WTC11 (cell line): ENCODE data around the gene ADAD1. TPM values are rescaled to one million over a fixed set of nuclear protein-coding genes. Genes with fewer than 3 reads are reported as not detected.
A peak's percentile ranks its signal among the peaks of the same experiment; 100 is the strongest.

ENCODE experiments used
- ATAC-seq: fragments of 200-7000 bp; cut with Tn5 transposase; 2 replicates; pipeline ENCODE4 v1.10.0; 2021; ENCODE audit warnings: mild to moderate bottlenecking, moderate library complexity
- CTCF ChIA-PET: fragments of 300-600 bp; sonication (Branson Sonifier 250); formaldehyde crosslinking; loops from one replicate; lab custom pipeline; 2021; ENCODE audit warnings: antibody characterized with exemption; lab: Charles Lee
- POLR2A ChIA-PET: fragments of 350-600 bp; sonication (Branson Sonifier 250); formaldehyde crosslinking; loops from one replicate; lab custom pipeline; 2021; ENCODE audit warnings: antibody characterized with exemption; lab: Charles Lee
- DNase-seq: peaks from one replicate; pipeline ENCODE4 v3.0.0; 2021; ENCODE audit warnings: low spot score
- H3K27ac Mint-ChIP-seq: 2 replicates; pipeline ENCODE4 v1.8.0; 2021; ENCODE audit warnings: mixed read lengths
- H3K27me3 Mint-ChIP-seq: 2 replicates; pipeline ENCODE4 v1.8.0; 2021; ENCODE audit warnings: low read depth, mild to moderate bottlenecking, moderate library complexity, mixed read lengths
- H3K36me3 Mint-ChIP-seq: 2 replicates; pipeline ENCODE4 v1.8.0; 2021; ENCODE audit warnings: mixed read lengths
- H3K4me1 Mint-ChIP-seq: 2 replicates; pipeline ENCODE4 v1.8.0; 2022; ENCODE audit warnings: mixed read lengths
- H3K4me3 Mint-ChIP-seq: 2 replicates; pipeline ENCODE4 v1.8.0; 2021; ENCODE audit warnings: mild to moderate bottlenecking, moderate library complexity, mixed read lengths
- H3K9me3 Mint-ChIP-seq: 2 replicates; pipeline ENCODE4 v1.8.0; 2021; ENCODE audit warnings: mixed read lengths
- ESRRA ChIP-seq: sonication (generic); formaldehyde crosslinking; IDR thresholded peaks from 2 replicates; pipeline ENCODE4 v1.8.1; 2022; ENCODE audit warnings: mild to moderate bottlenecking, missing genetic modification reagents, borderline replicate concordance
- ETV6 ChIP-seq: sonication (generic); formaldehyde crosslinking; IDR thresholded peaks from 2 replicates; pipeline ENCODE4 v1.8.1; 2022; ENCODE audit warnings: mild to moderate bottlenecking, missing genetic modification reagents
- FOXJ3 ChIP-seq: sonication (generic); formaldehyde crosslinking; IDR thresholded peaks from 2 replicates; pipeline ENCODE4 v1.9.0; 2021; ENCODE audit warnings: missing genetic modification reagents, mild to moderate bottlenecking, borderline replicate concordance
- FOXK1 ChIP-seq: sonication (generic); formaldehyde crosslinking; IDR thresholded peaks from 2 replicates; pipeline ENCODE4 v1.8.0; 2022; ENCODE audit warnings: mild to moderate bottlenecking, moderate library complexity, missing genetic modification reagents
- FOXP1 ChIP-seq: sonication (generic); formaldehyde crosslinking; IDR thresholded peaks from 2 replicates; pipeline ENCODE4 v1.8.0; 2022; ENCODE audit warnings: missing genetic modification reagents, mild to moderate bottlenecking, moderate library complexity, borderline replicate concordance
- GRHL2 ChIP-seq: fragments of 250-450 bp; sonication (Bioruptor Pico); IDR thresholded peaks from 2 replicates; pipeline ENCODE4 v1.8.0; 2022; ENCODE audit warnings: mild to moderate bottlenecking, moderate library complexity; ENCODE audit not compliant: insufficient replicate concordance, severe bottlenecking
- HMGA2 ChIP-seq: fragments of 250-450 bp; sonication (Bioruptor Pico); IDR thresholded peaks from 2 replicates; pipeline ENCODE4 v1.4.0; 2021; ENCODE audit warnings: mild to moderate bottlenecking, moderate library complexity
- JAZF1 ChIP-seq: fragments of 250-450 bp; sonication (Bioruptor Pico); IDR thresholded peaks from 2 replicates; pipeline ENCODE4 v1.9.0; 2021; ENCODE audit warnings: moderate library complexity, mild to moderate bottlenecking, inconsistent platforms
- JUN ChIP-seq: sonication (generic); formaldehyde crosslinking; IDR thresholded peaks from 2 replicates; pipeline ENCODE4 v1.8.0; 2023; ENCODE audit warnings: mild to moderate bottlenecking, missing genetic modification reagents
- NR3C1 ChIP-seq: sonication (generic); formaldehyde crosslinking; conservative IDR thresholded peaks from 2 replicates; pipeline ENCODE4 v1.8.1; 2023; ENCODE audit warnings: low read depth, mild to moderate bottlenecking, missing genetic modification reagents
- SMAD3 ChIP-seq: sonication (generic); formaldehyde crosslinking; IDR thresholded peaks from 2 replicates; pipeline ENCODE4 v1.8.0; 2022; ENCODE audit warnings: missing genetic modification reagents, mild to moderate bottlenecking, borderline replicate concordance
- SMAD4 ChIP-seq: sonication (generic); formaldehyde crosslinking; IDR thresholded peaks from 2 replicates; pipeline ENCODE4 v1.8.0; 2022; ENCODE audit warnings: mild to moderate bottlenecking, missing genetic modification reagents
- SOX15 ChIP-seq: fragments of 250-450 bp; sonication (Bioruptor Pico); IDR thresholded peaks from 2 replicates; pipeline ENCODE4 v1.9.0; 2021; ENCODE audit warnings: mild to moderate bottlenecking
- ZNF232 ChIP-seq: sonication (generic); formaldehyde crosslinking; IDR thresholded peaks from 2 replicates; pipeline ENCODE4 v1.8.0; 2022; ENCODE audit warnings: mild to moderate bottlenecking, missing genetic modification reagents
- ZNF317 ChIP-seq: sonication (generic); formaldehyde crosslinking; IDR thresholded peaks from 2 replicates; pipeline ENCODE4 v1.8.1; 2023; ENCODE audit warnings: low read depth, mild to moderate bottlenecking, moderate library complexity, missing genetic modification reagents, borderline replicate concordance
- ZNF396 ChIP-seq: fragments of 250-450 bp; sonication (Bioruptor Pico); IDR thresholded peaks from 2 replicates; pipeline ENCODE4 v1.8.0; 2021; ENCODE audit warnings: mild to moderate bottlenecking, moderate library complexity, borderline replicate concordance
- ZNF416 ChIP-seq: fragments of 250-450 bp; sonication (Bioruptor Pico); IDR thresholded peaks from 2 replicates; pipeline ENCODE4 v1.9.0; 2021; ENCODE audit warnings: mild to moderate bottlenecking, inconsistent platforms
- total RNA-seq: library from RNA; stranded (reverse); gene quantifications from 3 replicates; pipeline ENCODE4 v1.2.3, GENCODE V29; 2021
- TF ChIP-seq, protein P1 (sequence below): sonication (generic); formaldehyde crosslinking; IDR thresholded peaks from 2 replicates; pipeline ENCODE4 v1.8.1; 2023; ENCODE audit warnings: mild to moderate bottlenecking, missing genetic modification reagents
- TF ChIP-seq, protein P2 (sequence below): sonication (generic); formaldehyde crosslinking; IDR thresholded peaks from 2 replicates; pipeline ENCODE4 v1.8.1; 2022; ENCODE audit warnings: low read depth, missing genetic modification reagents, borderline replicate concordance
- TF ChIP-seq, protein P3 (sequence below): fragments of 250-450 bp; sonication (Bioruptor Pico); IDR thresholded peaks from 2 replicates; pipeline ENCODE4 v1.8.0; 2021; ENCODE audit warnings: mild to moderate bottlenecking
- TF ChIP-seq, protein P4 (sequence below): sonication (generic); formaldehyde crosslinking; IDR thresholded peaks from 2 replicates; pipeline ENCODE4 v1.8.1; 2023; ENCODE audit warnings: mild to moderate bottlenecking, missing genetic modification reagents, moderate library complexity
- TF ChIP-seq, protein P5 (sequence below): sonication (generic); formaldehyde crosslinking; IDR thresholded peaks from 2 replicates; pipeline ENCODE4 v1.8.0; 2022; ENCODE audit warnings: mild to moderate bottlenecking, missing genetic modification reagents
- TF ChIP-seq, protein P6 (sequence below): sonication (generic); formaldehyde crosslinking; conservative IDR thresholded peaks from 2 replicates; pipeline ENCODE4 v1.8.1; 2023; ENCODE audit warnings: mild to moderate bottlenecking, low read depth, missing genetic modification reagents, moderate library complexity

Gene ADAD1
- total RNA-seq, 1 experiment from 2014 or later = not detected

DNA sequence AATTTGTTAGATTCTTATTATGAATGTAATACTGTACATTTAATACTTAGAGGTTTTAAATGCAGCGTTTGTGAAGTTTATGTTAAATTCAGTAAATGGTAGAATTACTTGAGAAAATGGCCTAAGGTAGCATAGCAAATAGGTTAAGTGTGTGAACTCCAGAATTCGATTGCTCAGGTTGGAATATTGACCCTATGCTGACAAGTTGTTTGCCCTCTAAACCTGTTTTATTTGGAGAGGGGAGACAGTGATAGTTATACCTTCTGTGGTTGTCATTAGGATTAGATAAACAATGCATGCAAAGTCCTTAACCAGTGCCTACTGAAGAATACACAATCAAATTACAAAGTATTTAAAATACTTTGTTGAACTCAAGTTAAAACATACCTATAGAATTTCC, 5.4 kb downstream of the ADAD1 start:
- H3K4me1 Mint-ChIP-seq = no peaks in the 10 kb centered on the region
- CTCF ChIA-PET = no interaction called here
- no peak for ATAC-seq

DNA sequence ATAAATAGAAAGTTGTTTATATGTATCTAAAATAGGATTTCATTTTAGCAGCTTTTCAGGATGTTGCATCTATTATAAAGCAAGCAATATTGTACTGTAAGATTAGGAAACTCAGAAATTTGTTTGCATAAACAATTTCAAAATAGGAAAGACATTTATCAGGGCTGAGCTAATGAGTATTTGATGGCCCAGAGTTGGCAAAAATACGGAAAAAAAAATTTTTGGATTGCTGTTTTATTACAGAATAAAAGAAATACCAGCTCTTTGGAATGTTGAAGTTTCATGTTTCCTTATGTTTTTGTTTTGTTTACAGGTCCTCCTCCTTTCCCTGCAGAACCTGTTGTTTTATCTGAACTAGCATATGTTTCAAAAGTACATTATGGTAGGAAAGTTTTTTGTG, 14.5 kb downstream of the ADAD1 start:
- Mint-ChIP-seq H3K27me3 (no peaks in the 10 kb centered on the region), H3K27ac (no peak overlapping the region), H3K36me3 (no peaks in the 10 kb centered on the region), H3K4me1 (no peaks in the 10 kb centered on the region), H3K9me3 (peaks cover 16% of the 10 kb centered on the region), H3K4me3 (no peak overlapping the region)
- no peak for ATAC-seq
- CTCF ChIA-PET = no interaction called here
- POLR2A ChIA-PET = no interaction called here
- no peak for TF ChIP-seq ZNF416
- TF ChIP-seq, protein P1, sequence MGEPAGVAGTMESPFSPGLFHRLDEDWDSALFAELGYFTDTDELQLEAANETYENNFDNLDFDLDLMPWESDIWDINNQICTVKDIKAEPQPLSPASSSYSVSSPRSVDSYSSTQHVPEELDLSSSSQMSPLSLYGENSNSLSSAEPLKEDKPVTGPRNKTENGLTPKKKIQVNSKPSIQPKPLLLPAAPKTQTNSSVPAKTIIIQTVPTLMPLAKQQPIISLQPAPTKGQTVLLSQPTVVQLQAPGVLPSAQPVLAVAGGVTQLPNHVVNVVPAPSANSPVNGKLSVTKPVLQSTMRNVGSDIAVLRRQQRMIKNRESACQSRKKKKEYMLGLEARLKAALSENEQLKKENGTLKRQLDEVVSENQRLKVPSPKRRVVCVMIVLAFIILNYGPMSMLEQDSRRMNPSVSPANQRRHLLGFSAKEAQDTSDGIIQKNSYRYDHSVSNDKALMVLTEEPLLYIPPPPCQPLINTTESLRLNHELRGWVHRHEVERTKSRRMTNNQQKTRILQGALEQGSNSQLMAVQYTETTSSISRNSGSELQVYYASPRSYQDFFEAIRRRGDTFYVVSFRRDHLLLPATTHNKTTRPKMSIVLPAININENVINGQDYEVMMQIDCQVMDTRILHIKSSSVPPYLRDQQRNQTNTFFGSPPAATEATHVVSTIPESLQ (CRISPR knock-in tag) = no peak
- no peak for TF ChIP-seq FOXP1 (CRISPR knock-in tag)
- no peak for TF ChIP-seq GRHL2 (CRISPR knock-in tag)
- no peak for TF ChIP-seq FOXK1 (CRISPR knock-in tag)
- no peak for TF ChIP-seq ZNF396 (CRISPR knock-in tag)
- TF ChIP-seq SMAD3 (CRISPR knock-in tag) = no peak
- DNase-seq = no peak

More for the DNA sequence above, 5.4 kb downstream of the ADAD1 start:
- no peak for DNase-seq
- TF ChIP-seq, protein P2, sequence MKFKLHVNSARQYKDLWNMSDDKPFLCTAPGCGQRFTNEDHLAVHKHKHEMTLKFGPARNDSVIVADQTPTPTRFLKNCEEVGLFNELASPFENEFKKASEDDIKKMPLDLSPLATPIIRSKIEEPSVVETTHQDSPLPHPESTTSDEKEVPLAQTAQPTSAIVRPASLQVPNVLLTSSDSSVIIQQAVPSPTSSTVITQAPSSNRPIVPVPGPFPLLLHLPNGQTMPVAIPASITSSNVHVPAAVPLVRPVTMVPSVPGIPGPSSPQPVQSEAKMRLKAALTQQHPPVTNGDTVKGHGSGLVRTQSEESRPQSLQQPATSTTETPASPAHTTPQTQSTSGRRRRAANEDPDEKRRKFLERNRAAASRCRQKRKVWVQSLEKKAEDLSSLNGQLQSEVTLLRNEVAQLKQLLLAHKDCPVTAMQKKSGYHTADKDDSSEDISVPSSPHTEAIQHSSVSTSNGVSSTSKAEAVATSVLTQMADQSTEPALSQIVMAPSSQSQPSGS (CRISPR knock-in tag) = no peak
- TF ChIP-seq SMAD4 (CRISPR knock-in tag) = no peak
- TF ChIP-seq ZNF232 (CRISPR knock-in tag) = no peak
- TF ChIP-seq FOXJ3 (CRISPR knock-in tag) = no peak
- TF ChIP-seq ZNF317 (CRISPR knock-in tag) = no peak
- no peak for TF ChIP-seq ETV6 (CRISPR knock-in tag)
- TF ChIP-seq, all 79 proteins: peak for 0
- POLR2A ChIA-PET = no interaction called here
- peaks cover 33% of the 10 kb centered on the region for H3K9me3 Mint-ChIP-seq
- H3K4me3 Mint-ChIP-seq = no peak overlapping the region
- no peak overlapping the region for H3K27ac Mint-ChIP-seq
- H3K27me3 Mint-ChIP-seq = no peaks in the 10 kb centered on the region; the same call in 1 of the 2 replicates
- no peaks in the 10 kb centered on the region for H3K36me3 Mint-ChIP-seq

DNA sequence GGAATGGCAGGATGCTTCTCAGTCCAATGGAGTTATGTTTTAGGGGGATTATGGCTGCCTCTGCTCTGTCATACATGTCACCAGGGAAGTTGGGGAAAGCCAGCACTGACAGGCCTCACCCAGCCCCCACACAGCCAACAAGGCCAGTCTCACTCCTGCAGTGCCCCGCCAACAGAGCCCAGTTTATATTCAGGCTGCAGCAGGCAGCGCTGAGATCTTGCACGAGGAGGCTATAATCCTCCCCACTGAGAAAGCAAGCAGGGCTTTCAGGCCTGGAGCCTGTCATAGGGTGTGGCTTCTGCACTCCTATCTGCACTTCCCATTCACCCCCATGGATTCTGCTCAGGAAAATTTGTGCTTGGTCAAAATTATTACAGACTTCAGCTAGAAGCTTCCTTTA, 25.1 kb downstream of the ADAD1 start:
- POLR2A ChIA-PET = no interaction called here
- Mint-ChIP-seq H3K4me1 (no peaks in the 10 kb centered on the region), H3K9me3 (no peaks in the 10 kb centered on the region), H3K4me3 (no peak overlapping the region), H3K27me3 (no peaks in the 10 kb centered on the region), H3K36me3 (no peaks in the 10 kb centered on the region), H3K27ac (no peak overlapping the region)
- DNase-seq = no peak
- ATAC-seq = peak; percentile 70
- CTCF ChIA-PET = no interaction called here
- TF ChIP-seq JUN (CRISPR knock-in tag) (no peak), SOX15 (CRISPR knock-in tag) (no peak), ZNF396 (CRISPR knock-in tag) (no peak), HMGA2 (CRISPR knock-in tag) (no peak), ZNF317 (CRISPR knock-in tag) (no peak), JAZF1 (CRISPR knock-in tag) (no peak), NR3C1 (CRISPR knock-in tag) (no peak), ESRRA (CRISPR knock-in tag) (no peak)
- TF ChIP-seq, protein P3, sequence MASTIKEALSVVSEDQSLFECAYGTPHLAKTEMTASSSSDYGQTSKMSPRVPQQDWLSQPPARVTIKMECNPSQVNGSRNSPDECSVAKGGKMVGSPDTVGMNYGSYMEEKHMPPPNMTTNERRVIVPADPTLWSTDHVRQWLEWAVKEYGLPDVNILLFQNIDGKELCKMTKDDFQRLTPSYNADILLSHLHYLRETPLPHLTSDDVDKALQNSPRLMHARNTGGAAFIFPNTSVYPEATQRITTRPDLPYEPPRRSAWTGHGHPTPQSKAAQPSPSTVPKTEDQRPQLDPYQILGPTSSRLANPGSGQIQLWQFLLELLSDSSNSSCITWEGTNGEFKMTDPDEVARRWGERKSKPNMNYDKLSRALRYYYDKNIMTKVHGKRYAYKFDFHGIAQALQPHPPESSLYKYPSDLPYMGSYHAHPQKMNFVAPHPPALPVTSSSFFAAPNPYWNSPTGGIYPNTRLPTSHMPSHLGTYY (CRISPR knock-in tag) = no peak
- TF ChIP-seq, protein P4, sequence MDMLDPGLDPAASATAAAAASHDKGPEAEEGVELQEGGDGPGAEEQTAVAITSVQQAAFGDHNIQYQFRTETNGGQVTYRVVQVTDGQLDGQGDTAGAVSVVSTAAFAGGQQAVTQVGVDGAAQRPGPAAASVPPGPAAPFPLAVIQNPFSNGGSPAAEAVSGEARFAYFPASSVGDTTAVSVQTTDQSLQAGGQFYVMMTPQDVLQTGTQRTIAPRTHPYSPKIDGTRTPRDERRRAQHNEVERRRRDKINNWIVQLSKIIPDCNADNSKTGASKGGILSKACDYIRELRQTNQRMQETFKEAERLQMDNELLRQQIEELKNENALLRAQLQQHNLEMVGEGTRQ = no peak
- TF ChIP-seq, protein P5, sequence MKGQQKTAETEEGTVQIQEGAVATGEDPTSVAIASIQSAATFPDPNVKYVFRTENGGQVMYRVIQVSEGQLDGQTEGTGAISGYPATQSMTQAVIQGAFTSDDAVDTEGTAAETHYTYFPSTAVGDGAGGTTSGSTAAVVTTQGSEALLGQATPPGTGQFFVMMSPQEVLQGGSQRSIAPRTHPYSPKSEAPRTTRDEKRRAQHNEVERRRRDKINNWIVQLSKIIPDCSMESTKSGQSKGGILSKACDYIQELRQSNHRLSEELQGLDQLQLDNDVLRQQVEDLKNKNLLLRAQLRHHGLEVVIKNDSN (CRISPR knock-in tag) = no peak
- TF ChIP-seq, protein P6, sequence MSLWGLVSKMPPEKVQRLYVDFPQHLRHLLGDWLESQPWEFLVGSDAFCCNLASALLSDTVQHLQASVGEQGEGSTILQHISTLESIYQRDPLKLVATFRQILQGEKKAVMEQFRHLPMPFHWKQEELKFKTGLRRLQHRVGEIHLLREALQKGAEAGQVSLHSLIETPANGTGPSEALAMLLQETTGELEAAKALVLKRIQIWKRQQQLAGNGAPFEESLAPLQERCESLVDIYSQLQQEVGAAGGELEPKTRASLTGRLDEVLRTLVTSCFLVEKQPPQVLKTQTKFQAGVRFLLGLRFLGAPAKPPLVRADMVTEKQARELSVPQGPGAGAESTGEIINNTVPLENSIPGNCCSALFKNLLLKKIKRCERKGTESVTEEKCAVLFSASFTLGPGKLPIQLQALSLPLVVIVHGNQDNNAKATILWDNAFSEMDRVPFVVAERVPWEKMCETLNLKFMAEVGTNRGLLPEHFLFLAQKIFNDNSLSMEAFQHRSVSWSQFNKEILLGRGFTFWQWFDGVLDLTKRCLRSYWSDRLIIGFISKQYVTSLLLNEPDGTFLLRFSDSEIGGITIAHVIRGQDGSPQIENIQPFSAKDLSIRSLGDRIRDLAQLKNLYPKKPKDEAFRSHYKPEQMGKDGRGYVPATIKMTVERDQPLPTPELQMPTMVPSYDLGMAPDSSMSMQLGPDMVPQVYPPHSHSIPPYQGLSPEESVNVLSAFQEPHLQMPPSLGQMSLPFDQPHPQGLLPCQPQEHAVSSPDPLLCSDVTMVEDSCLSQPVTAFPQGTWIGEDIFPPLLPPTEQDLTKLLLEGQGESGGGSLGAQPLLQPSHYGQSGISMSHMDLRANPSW = no peak
